Stimulated activated CD4-positive, alpha-beta T cell treated with anti-CD3 and anti-CD28 coated beads, Interleukin-1b, Interleukin-23, amount 100 ng/mL, for 24 hours (primary cell): Measurements from ENCODE around the gene LRP1B.

Experiments used
- DNase-seq, 4 experiments: peaks; one replicate each; pipeline ENCODE4 v3.0.0-alpha.2; 2020; ENCODE audit warnings: low read depth in 4 of 4, low spot score in 1 of 4

LRP1B gene

GRCh38 chr2:142131010-142131669 lies at the start of gene LRP1B:
Gene LRP1B (minus strand): TSS chr2:142131016. CDS start chr2:142130729, 287 bp downstream.
- no peak for DNase-seq

- no peak for DNase-seq
These were observed 48.9 kb upstream of the LRP1B start for GRCh38 chr2:142179686-142180085.

DNA sequence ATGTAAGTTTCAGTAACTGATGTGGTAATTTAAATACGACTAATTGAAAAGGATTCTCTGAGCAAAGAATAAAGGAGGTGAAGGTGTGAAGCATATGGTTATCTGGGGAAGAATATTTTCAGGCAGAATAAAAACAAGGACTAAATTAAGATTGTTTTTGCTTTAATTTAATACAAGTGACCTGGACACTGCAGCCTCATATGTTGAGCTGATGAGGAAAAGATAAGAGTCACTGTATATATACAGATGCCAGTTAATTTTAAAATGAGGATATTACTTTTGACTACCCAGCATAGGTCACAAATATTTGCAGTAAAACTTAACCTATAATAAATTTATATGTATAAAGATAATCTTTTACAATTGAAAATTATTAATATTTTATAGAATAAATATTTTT lies 47.8 kb upstream of the LRP1B start:
- DNase-seq = no peak

DNA sequence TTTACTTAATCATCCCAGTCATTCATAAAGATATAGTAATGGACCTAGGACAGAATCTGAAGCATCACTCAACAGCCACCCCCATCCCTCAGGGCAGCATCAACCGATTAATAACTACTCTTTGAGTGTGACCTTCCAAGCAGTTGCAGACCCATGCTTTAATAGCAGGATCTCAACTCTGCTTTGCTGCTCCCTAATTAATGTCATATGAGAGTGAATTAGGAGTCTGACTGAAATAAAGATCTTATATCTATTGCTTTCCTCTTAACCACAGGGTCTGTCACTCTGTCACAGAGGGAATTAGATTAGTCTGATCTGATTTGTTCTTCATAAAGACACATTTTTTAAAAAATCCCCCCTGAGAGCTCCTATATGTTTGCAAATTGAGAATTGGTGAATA lies 46.1 kb upstream of the LRP1B start:
- DNase-seq = no peak

DNA sequence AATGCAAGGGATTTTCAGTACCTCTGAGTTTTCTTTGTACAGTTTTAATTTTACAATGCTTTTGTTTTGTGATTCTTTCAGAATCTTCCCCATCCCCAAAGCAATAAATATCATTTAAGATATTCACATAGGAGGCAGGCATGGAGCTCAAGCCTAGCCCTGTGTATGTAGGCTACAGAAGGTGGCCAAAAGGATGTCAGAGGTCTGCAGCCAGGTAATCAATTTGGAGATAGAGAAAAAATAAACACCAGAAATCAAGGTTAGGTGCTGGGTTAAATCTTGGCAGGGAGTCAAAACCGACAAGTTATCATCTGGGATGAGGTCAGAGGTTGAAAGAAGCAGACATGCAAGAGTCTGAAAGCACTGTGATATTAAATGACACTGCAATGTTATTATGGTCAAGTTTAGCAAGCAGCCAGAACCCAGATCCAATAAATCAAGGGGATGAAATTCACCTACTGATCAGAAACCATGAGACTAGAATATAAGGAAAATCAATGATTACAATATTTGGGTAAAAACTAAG lies 45.1 kb upstream of the LRP1B start:
- no peak for DNase-seq

DNA sequence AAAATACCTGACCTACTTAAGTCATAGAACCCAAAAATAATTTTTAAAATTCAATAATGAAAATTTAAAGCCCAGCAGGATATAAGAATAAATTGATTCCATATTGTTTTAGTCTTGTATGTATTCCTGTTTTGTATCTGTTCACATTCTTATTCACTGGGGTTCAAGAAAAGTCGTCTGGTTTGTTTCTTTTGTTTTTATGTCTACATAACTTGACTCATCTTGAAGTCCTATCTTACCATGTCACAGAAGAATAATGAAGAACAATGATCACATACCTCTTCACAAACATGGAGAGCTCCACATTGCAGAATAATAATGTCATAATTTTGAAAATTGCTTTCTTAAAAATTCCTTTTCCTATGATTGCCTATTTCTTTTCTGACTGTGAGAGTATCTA lies 43.4 kb upstream of the LRP1B start:
- DNase-seq = no peak

DNA sequence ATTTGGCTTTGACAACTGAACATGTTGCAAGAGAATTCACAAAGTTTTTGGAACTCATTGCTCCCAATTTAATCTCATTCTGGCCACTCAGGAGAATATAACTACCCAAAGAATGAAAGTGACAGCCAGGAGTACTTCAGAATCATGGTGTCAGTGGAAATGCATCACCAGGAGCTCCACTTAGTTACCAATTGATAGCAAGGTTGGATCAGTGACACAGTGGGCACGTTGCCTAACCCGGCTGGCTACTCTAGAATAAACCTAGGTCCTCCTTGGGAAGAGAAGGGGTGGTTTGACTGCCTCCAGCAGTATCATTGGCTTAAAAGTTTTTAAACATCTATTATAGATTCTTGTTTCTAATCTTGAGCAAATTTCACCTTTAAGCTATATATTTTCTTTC lies 40.0 kb upstream of the LRP1B start:
- no peak for DNase-seq

DNA sequence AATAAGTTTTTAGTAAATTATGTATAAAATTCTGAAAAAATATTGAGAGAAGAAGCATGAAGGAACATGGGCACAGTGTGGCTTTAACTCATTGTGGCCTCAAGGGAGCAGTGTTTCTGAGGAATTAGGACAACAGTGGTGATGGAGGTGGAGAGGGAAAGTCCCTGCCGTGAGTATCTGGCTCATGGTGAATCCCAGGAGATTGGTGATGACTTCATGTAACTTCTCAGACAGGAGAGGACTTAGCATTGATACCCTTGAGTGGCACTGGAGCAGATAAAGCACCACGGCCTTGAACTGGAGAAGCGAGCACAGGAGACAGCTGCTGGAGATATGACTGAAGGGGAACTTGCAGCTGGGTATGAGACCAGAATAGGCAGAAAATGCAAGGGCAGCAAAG lies 35.0 kb upstream of the LRP1B start:
- DNase-seq = no peak

- no peak for DNase-seq
These were observed 22.8 kb upstream of the LRP1B start for GRCh38 chr2:142153601-142154000.

GRCh38 chr2:142150453-142150852 lies 19.6 kb upstream of the LRP1B start:
- no peak for DNase-seq

- DNase-seq = no peak
These were observed 13.7 kb upstream of the LRP1B start for GRCh38 chr2:142144547-142144946.

DNA sequence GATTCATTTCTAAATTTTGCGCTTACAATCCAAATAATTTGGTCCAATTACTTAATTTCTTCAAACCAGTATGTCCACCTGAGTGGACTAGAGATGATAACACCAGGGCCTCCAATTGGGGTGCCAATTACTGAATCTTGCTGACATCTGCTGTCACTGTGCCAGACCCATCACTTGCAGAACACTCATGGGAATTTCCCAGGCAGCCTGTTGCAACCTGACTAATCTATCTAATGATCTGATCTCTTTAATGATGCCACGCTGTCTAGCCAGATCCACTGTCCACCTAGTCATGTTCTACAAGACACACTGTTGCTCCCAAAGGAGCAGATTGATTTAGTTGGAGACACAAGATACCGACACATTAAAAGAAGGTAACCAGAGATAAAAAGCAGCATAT lies 11.8 kb upstream of the LRP1B start:
- DNase-seq = no peak

- no peak for DNase-seq
These were observed 9.6 kb upstream of the LRP1B start for GRCh38 chr2:142140434-142140845.

- no peak for DNase-seq
These were observed 8.6 kb upstream of the LRP1B start for GRCh38 chr2:142139384-142139783.

DNA sequence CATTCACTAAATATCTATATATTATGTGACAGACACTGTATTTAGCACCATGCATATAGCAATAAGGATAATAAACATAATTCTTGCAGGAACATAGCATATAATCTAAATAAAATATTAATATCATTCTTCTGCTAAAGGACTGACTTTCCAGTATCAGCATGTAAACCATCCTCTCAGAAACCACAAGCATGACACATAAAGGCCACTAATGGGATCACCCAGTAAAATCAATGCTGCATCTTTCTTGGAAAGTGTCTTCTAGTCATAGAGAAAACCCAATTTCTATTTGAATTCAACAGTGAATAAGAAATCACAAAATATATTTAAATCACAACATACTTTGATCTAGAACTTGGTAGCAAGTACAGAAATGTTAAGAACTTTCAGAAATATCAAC lies 5.8 kb upstream of the LRP1B start:
- DNase-seq = no peak

DNA sequence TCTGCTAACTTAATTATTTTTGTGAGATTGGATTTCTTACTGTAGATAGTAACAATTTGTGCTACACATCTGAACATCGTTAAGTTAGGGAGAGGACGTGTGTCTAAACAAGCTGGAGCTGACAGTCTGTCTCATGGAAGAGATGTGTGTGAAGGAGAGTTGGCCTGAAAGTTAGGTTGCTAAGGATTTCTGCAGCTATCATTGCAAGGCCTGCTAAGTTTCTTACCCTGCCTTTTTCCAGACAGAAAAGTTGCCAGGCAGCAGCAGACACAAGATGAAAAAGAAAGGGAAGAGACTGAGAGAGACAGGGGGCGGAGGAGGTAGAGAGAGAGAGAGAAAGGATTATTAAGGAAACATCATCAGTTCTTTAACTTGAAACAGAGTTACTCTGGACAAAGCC lies 4.1 kb upstream of the LRP1B start:
- no peak for DNase-seq

DNA sequence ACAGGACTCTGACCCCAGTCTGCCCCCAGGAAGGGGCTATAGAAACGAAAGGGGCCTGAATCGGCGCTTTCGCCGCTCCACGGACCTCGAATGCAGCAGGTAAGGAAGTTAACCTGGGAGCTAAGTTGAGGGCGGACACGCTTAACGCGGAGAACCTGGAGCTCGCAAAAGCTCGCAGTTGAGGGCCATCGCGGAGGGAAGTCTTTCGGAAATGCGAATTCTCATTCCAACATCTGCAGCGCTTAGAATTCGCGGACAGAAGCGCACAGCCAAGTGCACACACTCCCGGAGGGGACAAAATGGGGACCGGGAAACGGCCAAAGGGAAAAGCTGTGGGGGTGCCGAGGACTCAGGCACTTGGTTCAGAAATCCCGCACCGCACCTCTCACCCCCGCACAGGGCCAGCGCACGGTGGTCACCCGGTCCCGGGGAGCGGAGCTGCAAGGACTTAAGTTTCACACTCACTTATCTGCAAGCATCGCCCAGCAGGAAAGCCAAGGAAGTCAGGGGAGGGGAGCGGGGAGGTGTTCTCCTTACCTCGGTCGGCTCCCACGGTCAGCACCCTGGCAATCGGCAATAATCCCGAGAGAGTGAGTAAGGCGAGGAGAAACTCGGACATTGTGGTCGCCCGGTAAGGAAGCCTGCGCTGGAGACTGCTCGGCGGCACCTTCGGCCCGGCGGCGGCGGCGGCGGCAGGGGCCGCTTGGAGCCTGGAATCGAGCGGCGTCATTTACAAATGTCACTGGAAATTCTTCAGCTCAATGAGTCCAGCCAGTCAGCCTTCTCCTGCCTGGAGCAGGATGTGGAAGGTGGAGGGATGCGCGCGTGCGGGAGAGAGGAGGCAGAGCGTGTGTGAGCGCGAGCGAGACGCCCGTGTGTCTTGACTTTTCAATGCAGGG lies 456 bp downstream of the LRP1B start:
- DNase-seq = no peak

GRCh38 chr2:142128105-142128504 lies 2.7 kb downstream of the LRP1B start:
- DNase-seq = no peak

- DNase-seq = no peak
These were observed 3.6 kb downstream of the LRP1B start for GRCh38 chr2:142127248-142127647.

DNA sequence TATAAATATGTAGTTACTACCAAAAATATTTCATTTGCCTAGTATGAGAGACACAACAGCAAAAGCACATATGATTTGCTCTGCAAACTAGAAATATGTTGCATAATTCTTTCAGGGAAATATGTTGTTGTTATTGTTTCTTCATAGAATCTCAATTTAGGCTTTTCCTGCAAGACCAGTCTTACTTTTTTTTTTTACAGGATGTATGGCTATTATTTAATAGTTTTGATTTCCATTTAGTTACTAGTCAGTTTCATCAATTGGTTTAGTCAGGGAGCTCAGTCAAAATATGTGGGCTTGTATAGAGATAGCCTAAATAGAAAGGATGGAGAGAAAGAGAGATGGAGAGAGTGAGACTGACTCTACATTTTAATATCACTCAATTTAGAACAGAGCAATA lies 6.1 kb downstream of the LRP1B start:
- DNase-seq = no peak

DNA sequence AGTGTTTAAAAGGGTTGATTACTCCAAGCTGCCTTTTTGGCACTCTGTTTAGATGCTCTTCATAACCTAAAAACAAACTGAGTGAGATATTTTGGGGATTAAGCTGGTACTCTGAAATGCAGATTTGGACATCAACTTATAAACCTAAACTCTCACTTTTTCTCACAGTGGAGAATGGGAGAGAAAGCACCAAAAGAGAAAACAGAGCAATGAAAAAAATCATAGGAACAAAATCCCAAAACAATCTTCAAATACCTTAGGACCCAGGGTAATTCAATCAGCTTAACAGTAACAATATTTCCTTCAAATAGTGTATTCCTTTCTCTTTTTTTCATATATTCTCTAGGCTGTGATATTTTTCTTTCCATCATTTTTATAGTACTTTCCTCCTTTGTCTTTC lies 11.5 kb downstream of the LRP1B start:
- no peak for DNase-seq

DNA sequence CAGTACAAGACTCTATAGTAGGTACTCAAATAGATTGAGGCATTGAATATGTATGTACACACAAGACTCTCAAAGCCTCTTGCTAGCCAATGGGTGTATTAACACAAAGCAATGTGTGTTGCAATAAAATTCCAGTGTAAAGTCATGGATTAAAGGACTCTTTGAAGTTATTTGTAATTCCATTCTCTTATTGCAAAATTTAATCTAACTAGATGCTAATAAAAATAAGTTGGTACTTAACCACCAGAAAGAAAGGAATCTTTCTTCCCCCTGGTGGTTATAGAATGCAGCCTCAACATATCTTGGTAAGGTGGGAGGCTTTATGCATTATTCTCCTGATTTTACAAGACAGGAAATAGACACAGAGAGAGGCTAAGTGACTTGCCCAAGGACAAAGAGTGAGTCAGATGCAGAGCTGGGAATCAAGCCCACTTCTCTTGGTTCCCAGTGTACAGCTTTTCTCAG lies 18.0 kb downstream of the LRP1B start:
- no peak for DNase-seq
